GM13977 (cell line): Measurements from ENCODE around the gene HOXC10.

Source experiments
- DNase-seq: peaks from one replicate; pipeline ENCODE4 v3.0.0; 2012; ENCODE audit warnings: low spot score
- in situ Hi-C: fragments of 300-500 bp; cut with MboI; formaldehyde crosslinking; loops from one replicate; pipeline ENCODE4 v1.12.0; 2022; ENCODE audit warnings: low sequenced_read_pairs, low pct_unique_long_range_greater_than_20kb, mixed read lengths, inconsistent platforms; ENCODE audit not compliant: unreplicated experiment
- TF ChIP-seq, protein P1 (sequence below): IDR thresholded peaks from 2 replicates; pipeline ENCODE4 v1.5.1; 2012; ENCODE audit warnings: mild to moderate bottlenecking, control low read depth; ENCODE audit not compliant: insufficient read depth; ENCODE audit errors: extremely low read depth, missing control alignments

HOXC10 gene

DNA sequence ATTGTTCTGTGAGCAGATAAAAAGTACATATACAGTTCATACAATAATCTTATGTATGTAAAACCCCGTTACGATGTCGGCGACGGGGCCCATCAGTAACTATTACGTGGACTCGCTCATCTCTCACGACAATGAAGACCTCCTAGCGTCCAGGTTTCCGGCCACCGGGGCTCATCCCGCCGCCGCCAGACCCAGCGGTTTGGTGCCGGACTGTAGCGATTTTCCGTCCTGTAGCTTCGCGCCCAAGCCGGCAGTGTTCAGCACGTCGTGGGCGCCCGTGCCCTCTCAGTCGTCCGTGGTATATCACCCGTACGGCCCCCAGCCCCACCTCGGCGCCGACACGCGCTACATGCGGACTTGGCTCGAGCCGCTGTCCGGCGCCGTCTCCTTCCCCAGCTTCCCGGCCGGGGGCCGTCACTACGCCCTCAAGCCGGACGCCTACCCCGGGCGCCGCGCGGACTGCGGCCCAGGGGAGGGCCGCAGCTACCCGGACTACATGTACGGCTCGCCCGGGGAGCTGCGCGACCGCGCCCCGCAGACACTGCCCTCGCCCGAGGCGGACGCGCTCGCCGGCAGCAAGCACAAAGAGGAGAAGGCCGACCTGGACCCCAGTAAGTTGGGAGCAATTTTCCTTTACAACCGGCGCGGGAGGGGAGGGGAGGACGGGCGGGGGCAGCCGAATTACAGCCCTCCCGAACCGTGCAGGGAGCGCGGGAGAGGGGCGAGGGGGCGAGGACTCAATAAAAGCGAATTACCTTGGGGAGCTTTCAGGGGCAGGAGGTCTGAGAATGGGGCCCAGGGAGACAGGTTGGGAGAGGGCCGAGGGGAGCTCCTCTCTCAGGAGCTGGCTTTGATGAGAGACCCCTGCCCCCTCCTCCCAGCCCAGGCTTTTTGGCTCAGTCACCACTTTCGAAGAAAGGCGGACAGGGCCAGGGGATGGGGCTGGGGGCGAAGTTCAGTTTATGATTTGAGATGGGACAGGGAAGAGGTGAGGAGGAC is 15.5 kb downstream of the HOXC10 start, which contains the start of gene HOXC9:
Gene HOXC9 (plus strand): TSS at position 46 of the 999 bp plus-strand sequence. CDS start 28 bp downstream, at position 74.
- DNase-seq, result no peak
- in situ Hi-C loops, result loop anchor here (25.0 kb wide), 1 partner anchor 362 kb away; the partner anchor contains the start of gene GPR84
- TF ChIP-seq, protein P1, sequence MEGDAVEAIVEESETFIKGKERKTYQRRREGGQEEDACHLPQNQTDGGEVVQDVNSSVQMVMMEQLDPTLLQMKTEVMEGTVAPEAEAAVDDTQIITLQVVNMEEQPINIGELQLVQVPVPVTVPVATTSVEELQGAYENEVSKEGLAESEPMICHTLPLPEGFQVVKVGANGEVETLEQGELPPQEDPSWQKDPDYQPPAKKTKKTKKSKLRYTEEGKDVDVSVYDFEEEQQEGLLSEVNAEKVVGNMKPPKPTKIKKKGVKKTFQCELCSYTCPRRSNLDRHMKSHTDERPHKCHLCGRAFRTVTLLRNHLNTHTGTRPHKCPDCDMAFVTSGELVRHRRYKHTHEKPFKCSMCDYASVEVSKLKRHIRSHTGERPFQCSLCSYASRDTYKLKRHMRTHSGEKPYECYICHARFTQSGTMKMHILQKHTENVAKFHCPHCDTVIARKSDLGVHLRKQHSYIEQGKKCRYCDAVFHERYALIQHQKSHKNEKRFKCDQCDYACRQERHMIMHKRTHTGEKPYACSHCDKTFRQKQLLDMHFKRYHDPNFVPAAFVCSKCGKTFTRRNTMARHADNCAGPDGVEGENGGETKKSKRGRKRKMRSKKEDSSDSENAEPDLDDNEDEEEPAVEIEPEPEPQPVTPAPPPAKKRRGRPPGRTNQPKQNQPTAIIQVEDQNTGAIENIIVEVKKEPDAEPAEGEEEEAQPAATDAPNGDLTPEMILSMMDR, result no peak

DNA sequence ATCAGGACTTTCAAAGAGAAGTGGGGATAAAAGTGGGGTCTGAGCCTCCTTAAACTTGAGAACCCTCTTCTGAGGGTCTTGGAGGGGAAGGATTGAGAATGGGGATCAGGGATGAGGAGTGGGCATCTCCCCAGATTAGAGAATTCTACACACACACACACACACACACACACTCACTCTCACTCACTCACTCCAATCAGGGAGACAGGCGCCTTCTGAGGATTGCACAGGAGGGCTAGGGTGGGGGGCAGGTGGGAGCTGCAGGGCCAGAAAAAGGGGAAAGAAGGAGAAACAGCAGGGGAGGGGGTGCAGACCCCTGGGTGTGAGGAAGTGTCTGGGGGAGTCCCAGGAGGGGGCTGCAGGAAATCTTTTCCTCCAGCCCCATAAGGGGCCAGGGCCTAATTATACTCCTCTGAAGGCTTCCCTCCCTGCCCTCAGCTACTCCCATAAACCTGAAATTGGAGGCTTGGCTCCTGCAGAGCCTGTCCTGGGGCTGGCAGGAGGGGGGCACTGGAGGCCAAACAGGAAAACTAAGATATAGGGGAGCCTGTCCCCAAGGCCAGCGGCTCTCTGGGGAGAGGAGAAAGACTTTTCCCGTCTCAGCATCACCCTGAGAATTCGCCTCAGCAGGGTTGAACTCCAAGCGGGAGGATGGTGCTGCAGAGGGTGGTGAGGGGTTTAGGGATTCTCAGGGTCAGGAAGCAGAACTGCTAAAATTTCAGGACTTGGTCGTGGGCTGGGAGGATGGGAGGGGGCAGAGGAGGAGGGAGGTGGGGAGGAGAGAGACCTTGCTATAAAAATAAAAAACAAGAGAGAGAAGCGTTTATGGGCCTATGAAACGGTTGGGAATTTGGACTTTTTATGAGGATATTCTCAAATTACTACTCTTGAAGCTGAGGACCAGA is 16.6 kb downstream of the HOXC10 start:
- DNase-seq, result no peak
- TF ChIP-seq, protein P1, result no peak
- in situ Hi-C loops, result loop anchor here (25.0 kb wide), 1 partner anchor 361 kb away; the partner anchor contains the start of gene GPR84

DNA sequence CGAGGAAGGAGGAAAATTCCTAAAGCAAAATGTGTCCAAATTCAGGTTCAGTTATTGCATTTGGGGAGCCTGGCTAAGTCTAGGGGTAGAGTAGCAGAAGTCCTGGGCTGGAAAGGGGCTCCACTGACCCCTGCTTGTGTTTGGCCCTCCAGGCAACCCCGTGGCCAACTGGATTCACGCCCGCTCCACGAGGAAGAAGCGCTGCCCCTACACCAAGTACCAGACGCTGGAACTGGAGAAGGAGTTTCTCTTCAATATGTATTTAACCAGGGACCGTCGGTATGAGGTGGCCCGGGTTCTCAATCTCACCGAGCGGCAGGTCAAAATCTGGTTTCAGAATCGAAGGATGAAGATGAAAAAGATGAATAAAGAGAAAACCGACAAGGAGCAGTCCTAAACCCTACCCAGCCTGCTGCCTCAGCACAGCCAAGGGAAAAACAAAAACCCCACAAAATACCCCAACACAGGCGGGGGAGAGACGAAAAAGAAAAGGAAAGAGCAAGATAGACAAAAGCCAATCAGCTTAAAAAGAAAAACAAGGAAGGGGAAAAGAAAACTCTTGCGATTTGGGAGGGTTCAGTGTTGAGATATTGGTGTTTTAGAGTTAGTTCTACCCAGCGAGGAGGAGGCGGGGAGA is 17.4 kb downstream of the HOXC10 start:
- DNase-seq, result no peak
- in situ Hi-C loops, result loop anchor here (25.0 kb wide), 1 partner anchor 360 kb away; the partner anchor contains the start of gene GPR84
- TF ChIP-seq, protein P1, result no peak

DNA sequence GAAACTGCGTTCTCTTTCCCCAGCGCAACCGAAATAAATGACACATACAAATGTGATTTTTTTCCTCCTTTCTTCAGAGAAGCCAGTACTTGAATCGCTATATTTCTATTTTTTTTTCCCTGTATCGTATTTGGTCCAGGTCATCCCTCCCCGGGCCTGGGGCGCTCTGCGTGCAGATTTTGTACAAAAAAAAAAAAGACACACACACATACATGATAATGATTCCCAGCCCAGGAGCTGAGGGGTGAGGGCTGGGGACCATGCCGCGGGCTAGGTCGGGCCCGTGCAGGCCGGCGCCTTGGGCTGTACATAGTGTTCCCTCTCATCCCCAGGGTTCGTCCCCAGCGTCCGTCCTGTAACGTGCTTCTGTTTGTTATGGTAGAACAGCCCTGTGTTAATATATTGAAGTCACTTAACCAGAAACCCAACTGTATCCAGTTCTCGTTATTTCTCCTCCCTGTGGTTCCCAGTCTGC is 18.0 kb downstream of the HOXC10 start:
- no peak for DNase-seq
- TF ChIP-seq, protein P1, result no peak
- in situ Hi-C loops, result loop anchor here (25.0 kb wide), 1 partner anchor 359 kb away; the partner anchor contains the start of gene GPR84

DNA sequence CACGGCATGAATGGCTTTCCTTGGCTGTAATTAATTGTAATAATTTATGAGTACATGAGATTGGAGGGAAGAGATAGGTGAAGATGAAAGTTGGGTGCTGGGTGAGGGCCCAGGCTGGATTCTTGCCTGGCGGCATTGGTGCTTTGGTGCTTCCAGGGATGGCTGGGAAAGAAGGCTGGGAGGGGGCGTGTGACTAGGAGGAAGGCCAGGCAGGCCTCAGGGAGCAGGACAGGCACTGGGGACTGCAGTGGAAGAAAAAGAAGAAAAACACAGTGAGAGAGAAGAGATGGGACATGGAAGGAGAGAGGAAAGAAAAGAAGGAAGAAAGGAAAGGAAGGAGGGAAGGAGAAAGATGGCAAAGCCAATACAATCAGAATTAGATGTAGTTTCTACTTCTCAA is 18.7 kb downstream of the HOXC10 start:
- in situ Hi-C loops, result loop anchor here (25.0 kb wide), 1 partner anchor 359 kb away; the partner anchor contains the start of gene GPR84
- no peak for DNase-seq
- TF ChIP-seq, protein P1, result no peak
